NCI-H2081 treated with DMSO at 0.1 percent for 48 hours (cell line): ENCODE results near the gene MTHFD2.
"Not testable (repeated sequence)": the region's sequence is repeated elsewhere in the genome, so short reads cannot be mapped to it uniquely, and the experiment has no call there.

Experiments
- DNase-seq: peaks from one replicate; lab custom pipeline; 2025; lab: John Stamatoyannopoulos, UW

MTHFD2 gene

GRCh38 chr2:74229865-74230264 is 31.4 kb downstream of the MTHFD2 start:
- DNase-seq, result not testable (repeated sequence)

GRCh38 chr2:74232426-74232825 is 34.0 kb downstream of the MTHFD2 start:
- DNase-seq, result no peak

- no peak for DNase-seq
These were observed 35.2 kb downstream of the MTHFD2 start for GRCh38 chr2:74233648-74234047.

GRCh38 chr2:74235041-74235440 is 36.6 kb downstream of the MTHFD2 start:
- no peak for DNase-seq

- no peak for DNase-seq
These were observed 40.5 kb downstream of the MTHFD2 start for GRCh38 chr2:74238879-74239278.

GRCh38 chr2:74239346-74239745 is 40.9 kb downstream of the MTHFD2 start:
- no peak for DNase-seq

- no peak for DNase-seq
These were observed 44.1 kb downstream of the MTHFD2 start for GRCh38 chr2:74242354-74243071.

GRCh38 chr2:74244286-74244685 is 45.9 kb downstream of the MTHFD2 start:
- DNase-seq, result no peak

GRCh38 chr2:74246496-74247195 is 48.2 kb downstream of the MTHFD2 start:
- DNase-seq, result no peak

GRCh38 chr2:74249406-74250122 is 51.1 kb downstream of the MTHFD2 start:
- DNase-seq, result no peak

- no peak for DNase-seq
These were observed 51.8 kb downstream of the MTHFD2 start for GRCh38 chr2:74250189-74250631.

- DNase-seq, result no peak
These were observed 53.6 kb downstream of the MTHFD2 start for GRCh38 chr2:74252036-74252435.

GRCh38 chr2:74252862-74253261 is 54.4 kb downstream of the MTHFD2 start:
- DNase-seq, result no peak

GRCh38 chr2:74253306-74253970 is 55.0 kb downstream of the MTHFD2 start:
- DNase-seq, result no peak

- no peak for DNase-seq
These were observed 55.5 kb downstream of the MTHFD2 start for GRCh38 chr2:74253971-74254310.

GRCh38 chr2:74255660-74256213 is 57.3 kb downstream of the MTHFD2 start:
- DNase-seq, result no peak

GRCh38 chr2:74259191-74259590 is 60.8 kb downstream of the MTHFD2 start:
- no peak for DNase-seq

- no peak for DNase-seq
These were observed 61.3 kb downstream of the MTHFD2 start for GRCh38 chr2:74259733-74260132.

GRCh38 chr2:74260495-74260894 is 62.1 kb downstream of the MTHFD2 start:
- no peak for DNase-seq

- DNase-seq, result no peak
These were observed 62.9 kb downstream of the MTHFD2 start for GRCh38 chr2:74261204-74261864.

- DNase-seq, result no peak
These were observed 64.3 kb downstream of the MTHFD2 start for GRCh38 chr2:74262681-74263080.

- no peak for DNase-seq
These were observed 65.9 kb downstream of the MTHFD2 start for GRCh38 chr2:74264281-74264680.
